ENCODE measurements around the gene LYRM4. TPM values are rescaled to one million over a fixed set of nuclear protein-coding genes. Genes with fewer than 3 reads are reported as not detected.

LYRM4 gene
- polyA plus RNA-seq, 2 of the 4 experiments (the other 2 are of a cell fraction): 25.6 to 43.3 TPM

DNA sequence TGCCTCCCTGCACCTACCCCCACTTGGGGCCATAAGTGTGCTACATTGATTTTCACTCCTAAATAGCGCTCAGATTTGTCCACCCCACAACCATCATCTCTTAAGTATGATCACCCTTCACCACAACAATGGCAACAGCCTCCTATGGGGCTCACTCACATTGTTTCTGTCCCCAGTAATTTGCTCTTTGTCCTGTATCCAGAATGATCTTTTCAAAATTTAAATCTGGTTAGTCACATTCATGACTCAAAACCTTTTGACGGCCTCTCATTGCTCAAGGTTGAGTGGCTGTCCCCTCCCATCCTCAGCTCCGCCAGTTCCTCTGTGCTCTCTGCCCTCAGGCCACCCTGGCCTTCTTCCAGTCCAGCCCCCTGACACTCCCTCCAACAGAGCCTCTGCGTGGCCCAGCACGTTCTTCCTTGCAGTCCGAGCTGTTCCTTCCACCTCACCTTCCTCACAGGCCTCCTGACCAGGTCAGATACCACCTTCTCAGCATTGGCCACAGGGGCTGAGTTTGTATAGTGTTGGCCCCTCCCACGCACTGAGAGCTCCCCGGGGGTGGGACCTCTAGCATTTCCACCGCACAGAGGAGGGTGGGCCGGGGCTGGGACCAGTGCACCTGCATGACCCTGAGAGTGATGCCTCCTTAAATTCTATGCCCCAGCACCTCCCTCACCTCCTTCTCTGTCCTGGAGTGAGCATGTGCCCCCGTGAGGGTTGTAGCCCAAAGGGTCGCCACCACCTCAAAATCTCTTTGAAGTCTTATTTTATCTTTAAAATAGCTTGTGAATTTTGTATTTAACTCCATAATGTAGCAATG lies 178.1 kb downstream of the LYRM4 start:
- Histone ChIP-seq H3K9me3 (no peaks in the 10 kb centered on the region), H3K4me1 (peaks cover 36% of the 10 kb centered on the region), H3K27ac (peak overlapping the region; percentile 61 to 78), H3K4me2 (peak overlapping the region; percentile 65), H3K4me3 (no peak overlapping the region)
- CTCF ChIA-PET: interaction anchor here (0.8 to 1.8 kb wide), 5 partner anchors 32 to 1234 kb away, joined by 3 read pairs; partner anchors contain the start of gene FAM50B
- FAIRE-seq (no peak), ATAC-seq (peak; percentile 55 to 60; a peak in 5 of 6 replicates), DNase-seq (ENCODE audit: low read depth in 1 of 2, low spot score in 1 of 2) (peak; percentile 61 to 66)
- POLR2A ChIA-PET: no interaction called here
- 45% methylated on average over 8 of the region's 12 CpGs for WGBS (ENCODE audit: missing lambda C conversion rate)
- TF ChIP-seq EP300 (IDR thresholded peaks at IDR 0.05): no peak
- TF ChIP-seq HES2 (IDR thresholded peaks at IDR 0.05): no peak
- TF ChIP-seq, protein P1, sequence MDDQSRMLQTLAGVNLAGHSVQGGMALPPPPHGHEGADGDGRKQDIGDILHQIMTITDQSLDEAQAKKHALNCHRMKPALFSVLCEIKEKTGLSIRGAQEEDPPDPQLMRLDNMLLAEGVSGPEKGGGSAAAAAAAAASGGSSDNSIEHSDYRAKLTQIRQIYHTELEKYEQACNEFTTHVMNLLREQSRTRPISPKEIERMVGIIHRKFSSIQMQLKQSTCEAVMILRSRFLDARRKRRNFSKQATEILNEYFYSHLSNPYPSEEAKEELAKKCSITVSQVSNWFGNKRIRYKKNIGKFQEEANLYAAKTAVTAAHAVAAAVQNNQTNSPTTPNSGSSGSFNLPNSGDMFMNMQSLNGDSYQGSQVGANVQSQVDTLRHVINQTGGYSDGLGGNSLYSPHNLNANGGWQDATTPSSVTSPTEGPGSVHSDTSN (IDR thresholded peaks at IDR 0.05): no peak
- TF ChIP-seq HDAC2 (IDR thresholded peaks at IDR 0.05): no peak
- TF ChIP-seq, protein P2, sequence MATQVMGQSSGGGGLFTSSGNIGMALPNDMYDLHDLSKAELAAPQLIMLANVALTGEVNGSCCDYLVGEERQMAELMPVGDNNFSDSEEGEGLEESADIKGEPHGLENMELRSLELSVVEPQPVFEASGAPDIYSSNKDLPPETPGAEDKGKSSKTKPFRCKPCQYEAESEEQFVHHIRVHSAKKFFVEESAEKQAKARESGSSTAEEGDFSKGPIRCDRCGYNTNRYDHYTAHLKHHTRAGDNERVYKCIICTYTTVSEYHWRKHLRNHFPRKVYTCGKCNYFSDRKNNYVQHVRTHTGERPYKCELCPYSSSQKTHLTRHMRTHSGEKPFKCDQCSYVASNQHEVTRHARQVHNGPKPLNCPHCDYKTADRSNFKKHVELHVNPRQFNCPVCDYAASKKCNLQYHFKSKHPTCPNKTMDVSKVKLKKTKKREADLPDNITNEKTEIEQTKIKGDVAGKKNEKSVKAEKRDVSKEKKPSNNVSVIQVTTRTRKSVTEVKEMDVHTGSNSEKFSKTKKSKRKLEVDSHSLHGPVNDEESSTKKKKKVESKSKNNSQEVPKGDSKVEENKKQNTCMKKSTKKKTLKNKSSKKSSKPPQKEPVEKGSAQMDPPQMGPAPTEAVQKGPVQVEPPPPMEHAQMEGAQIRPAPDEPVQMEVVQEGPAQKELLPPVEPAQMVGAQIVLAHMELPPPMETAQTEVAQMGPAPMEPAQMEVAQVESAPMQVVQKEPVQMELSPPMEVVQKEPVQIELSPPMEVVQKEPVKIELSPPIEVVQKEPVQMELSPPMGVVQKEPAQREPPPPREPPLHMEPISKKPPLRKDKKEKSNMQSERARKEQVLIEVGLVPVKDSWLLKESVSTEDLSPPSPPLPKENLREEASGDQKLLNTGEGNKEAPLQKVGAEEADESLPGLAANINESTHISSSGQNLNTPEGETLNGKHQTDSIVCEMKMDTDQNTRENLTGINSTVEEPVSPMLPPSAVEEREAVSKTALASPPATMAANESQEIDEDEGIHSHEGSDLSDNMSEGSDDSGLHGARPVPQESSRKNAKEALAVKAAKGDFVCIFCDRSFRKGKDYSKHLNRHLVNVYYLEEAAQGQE (IDR thresholded peaks at IDR 0.05): no peak
- TF ChIP-seq FOSL2 (IDR thresholded peaks at IDR 0.05): no peak
- peak; percentile 58 for TF ChIP-seq FOSL2 (CRISPR knock-in tag; IDR thresholded peaks at IDR 0.05)
- TF ChIP-seq, protein P3, sequence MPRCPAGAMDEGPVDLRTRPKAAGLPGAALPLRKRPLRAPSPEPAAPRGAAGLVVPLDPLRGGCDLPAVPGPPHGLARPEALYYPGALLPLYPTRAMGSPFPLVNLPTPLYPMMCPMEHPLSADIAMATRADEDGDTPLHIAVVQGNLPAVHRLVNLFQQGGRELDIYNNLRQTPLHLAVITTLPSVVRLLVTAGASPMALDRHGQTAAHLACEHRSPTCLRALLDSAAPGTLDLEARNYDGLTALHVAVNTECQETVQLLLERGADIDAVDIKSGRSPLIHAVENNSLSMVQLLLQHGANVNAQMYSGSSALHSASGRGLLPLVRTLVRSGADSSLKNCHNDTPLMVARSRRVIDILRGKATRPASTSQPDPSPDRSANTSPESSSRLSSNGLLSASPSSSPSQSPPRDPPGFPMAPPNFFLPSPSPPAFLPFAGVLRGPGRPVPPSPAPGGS (IDR thresholded peaks at IDR 0.05): no peak
- peak; percentile 49 for TF ChIP-seq MAX (IDR thresholded peaks at IDR 0.05)
- no peak for TF ChIP-seq RCOR1 (IDR thresholded peaks at IDR 0.05; ENCODE audit: low read depth, low read length)
- TF ChIP-seq RFX5 (IDR thresholded peaks at IDR 0.05): no peak
- TF ChIP-seq JUN (IDR thresholded peaks at IDR 0.05): 0 out of 5 replicates have a peak, but pooled peaks of 1 of the 2 experiments have one; percentile 23
- no peak for TF ChIP-seq CBX8 (IDR thresholded peaks at IDR 0.05)
- TF ChIP-seq NPAS2 (CRISPR knock-in tag; IDR thresholded peaks at IDR 0.05; ENCODE audit: borderline replicate concordance): no peak

- TF ChIP-seq HOXB5 (CRISPR knock-in tag; IDR thresholded peaks at IDR 0.05) (no peak), NPAS2 (CRISPR knock-in tag; IDR thresholded peaks at IDR 0.05; ENCODE audit: borderline replicate concordance) (no peak), ESRRA (IDR thresholded peaks at IDR 0.05; ENCODE audit: borderline replicate concordance, low read length) (no peak), SMC3 (IDR thresholded peaks at IDR 0.05) (no peak), EP300 (IDR thresholded peaks at IDR 0.05) (no peak), HOXA7 (CRISPR knock-in tag; IDR thresholded peaks at IDR 0.05) (no peak), HEYL (CRISPR knock-in tag; IDR thresholded peaks at IDR 0.05) (no peak), USF2 (IDR thresholded peaks at IDR 0.05) (no peak), MAFK (IDR thresholded peaks at IDR 0.05; ENCODE audit: partially characterized antibody) (no peak), POLR2A (IDR thresholded peaks at IDR 0.05; ENCODE audit: low read length) (no peak)
- TF ChIP-seq, protein P3 (IDR thresholded peaks at IDR 0.05): no peak
- TF ChIP-seq, protein P1 (IDR thresholded peaks at IDR 0.05): no peak
- FAIRE-seq (no peak), DNase-seq (ENCODE audit: low read depth in 1 of 2, low spot score in 1 of 2) (no peak), ATAC-seq (no peak)
- WGBS (ENCODE audit: missing lambda C conversion rate): 57% methylated on average over 4 of the region's 4 CpGs
- peaks cover 36% of the 10 kb centered on the region for H3K4me1 ChIP-seq
- peak overlapping the region; percentile 61 to 78 for H3K27ac ChIP-seq
- no peaks in the 10 kb centered on the region for H3K9me3 ChIP-seq
- POLR2A ChIA-PET: no interaction called here
- peak overlapping the region; percentile 65 for H3K4me2 ChIP-seq
- CTCF ChIA-PET: interaction anchor here (0.8 to 1.8 kb wide), 5 partner anchors 33 to 1233 kb away, joined by 3 read pairs; partner anchors contain the start of gene FAM50B
- H3K4me3 ChIP-seq: no peak overlapping the region
These were observed 178.8 kb downstream of the LYRM4 start for GRCh38 chr6:5081955-5082354.

All from A549 (cell line).